Measurements from ENCODE around the gene PTPRO.

Gene PTPRO

DNA sequence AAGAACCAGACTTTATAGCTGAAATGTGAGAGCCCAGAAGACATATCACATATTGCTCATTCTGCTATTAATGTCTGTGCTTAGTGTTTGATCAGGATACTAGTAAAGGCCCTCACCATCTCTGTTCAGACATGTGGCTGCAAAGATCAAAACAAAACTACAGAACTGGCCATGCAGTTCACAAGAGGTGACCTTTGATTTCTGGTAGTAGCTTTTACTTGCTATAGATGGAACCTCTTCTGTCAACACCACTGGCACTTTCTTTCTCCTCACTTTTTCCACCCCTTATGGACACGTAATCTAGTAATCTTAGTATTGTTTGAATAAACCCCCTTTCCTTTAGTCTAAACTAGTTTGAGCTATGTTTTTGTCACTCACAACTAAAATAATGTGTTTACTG, 252.0 kb downstream of the PTPRO start:
- no peak for DNase-seq

DNA sequence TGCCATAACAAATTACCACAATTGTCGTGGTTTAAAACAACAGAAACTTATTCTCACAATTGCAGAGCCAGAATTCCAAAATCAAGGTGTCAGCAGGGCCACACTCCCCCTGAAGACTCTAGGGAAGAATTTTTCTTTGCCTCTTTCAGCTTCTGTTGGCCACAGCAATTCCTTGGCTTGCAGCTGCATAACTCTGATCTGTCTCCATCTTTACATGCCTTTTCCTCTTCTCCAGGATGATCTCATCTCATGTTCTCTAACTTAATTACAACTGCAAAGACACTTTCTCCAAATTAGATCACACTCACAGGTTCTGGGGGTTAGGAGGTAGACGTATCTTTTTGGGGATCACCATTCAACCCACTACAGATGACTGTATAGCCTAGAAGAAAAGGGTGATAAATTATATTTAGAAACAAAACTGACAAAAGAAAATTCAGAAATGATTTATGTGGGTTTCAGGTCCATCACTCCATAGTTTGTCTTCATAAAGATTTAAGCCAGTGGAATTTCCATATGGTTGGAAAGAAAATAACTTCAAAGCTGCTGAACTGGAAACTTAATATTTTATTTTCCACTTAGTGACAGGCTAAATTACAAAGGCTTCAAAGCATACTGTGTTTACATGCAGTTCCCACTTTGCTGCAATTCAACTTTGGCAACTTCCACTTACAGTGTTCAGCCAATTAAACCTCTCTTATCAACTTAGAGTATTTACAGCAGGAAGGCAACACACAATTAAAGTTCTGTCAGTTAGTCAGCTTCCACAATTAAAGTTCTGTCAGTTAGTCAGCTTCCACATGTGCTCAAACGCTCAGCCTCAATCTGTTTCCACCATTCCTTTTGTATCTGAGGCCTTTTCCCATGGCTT, 253.6 kb downstream of the PTPRO start:
- DNase-seq: no peak

DNA sequence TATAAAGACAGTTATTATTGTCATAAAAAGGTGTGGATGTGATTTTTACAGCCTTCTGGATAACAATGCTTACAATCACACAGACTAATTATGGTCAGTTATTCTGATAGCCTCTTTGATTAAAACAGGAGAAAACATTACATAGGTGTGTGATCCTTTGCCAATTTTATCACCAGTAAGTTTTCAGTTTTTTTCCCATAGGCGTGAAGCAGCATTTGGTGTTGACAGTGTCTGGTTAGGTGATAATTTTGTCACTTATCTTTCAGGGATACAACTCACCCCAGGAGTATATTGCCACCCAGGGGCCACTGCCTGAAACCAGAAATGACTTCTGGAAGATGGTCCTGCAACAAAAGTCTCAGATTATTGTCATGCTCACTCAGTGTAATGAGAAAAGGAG, 258.1 kb downstream of the PTPRO start:
- no peak for DNase-seq

DNA sequence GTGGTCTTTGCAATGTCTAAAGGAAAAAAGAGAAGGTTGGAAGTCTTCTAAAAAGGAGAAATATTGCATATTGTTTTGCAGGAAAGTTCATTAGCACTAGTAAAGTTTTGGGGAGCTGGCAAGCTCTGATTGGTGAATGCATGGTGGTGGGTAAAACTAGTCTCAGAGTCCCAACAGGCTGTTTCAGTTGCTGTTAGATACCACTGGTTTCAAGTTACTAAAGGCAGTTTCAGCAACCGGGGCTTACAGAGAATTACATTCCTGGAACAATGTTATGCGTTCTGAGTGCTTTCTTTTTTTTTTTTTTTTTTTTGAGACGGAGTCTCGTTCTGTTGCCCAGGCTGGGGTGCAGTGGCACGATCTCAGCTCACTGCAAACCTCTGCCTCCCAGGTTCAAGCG, 258.7 kb downstream of the PTPRO start:
- DNase-seq: no peak

DNA sequence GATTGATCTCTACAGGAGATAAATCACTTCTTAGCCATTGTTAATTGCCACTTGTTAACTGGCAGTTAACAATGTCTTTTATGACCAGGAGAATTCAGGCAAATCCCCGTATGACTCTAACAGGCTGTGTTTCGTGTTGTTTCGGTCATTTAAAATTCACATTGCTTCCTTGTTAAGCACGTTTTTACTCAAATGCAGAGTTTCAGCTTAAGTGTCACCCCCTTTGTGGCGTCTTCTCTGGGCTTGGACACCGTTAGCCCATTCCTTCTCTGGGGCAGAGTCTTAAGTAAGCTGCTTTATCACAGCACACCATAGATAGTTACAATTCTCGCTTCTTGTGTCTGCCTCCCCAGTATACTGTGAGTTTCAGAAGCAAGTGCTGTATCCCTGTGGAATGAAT, 261.5 kb downstream of the PTPRO start:
- DNase-seq: no peak

DNA sequence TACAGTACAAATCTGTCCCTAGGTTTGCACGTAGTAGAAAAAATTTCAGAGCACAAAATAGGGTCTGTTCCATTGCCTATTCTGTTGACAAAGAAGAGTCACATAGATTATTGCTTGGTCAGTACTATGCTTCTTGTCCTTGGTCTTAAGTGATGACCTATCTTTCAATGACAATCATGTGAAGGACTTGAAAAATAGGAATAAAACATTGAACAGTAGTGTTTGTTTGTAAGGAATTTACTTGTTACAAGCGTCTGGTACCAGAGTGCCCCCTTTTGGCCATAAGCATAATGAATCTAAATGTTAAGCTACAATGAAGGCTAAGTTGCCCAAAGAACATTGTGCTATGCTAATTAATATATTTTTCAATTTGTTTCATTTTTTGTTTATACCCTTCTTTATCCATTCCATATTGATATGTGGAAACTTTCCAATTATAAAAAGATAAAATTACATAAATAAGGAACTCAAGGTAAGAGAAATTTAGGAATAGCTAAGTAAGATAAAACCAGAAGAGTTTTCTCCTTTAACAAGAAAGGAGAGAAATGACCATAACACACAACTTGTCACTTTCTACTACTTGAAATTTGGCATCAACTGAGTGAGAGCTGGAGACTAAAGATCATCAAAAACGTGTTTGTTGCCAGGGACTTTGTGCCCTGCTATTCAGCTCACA, 262.2 kb downstream of the PTPRO start:
- DNase-seq: peak; percentile 7

DNA sequence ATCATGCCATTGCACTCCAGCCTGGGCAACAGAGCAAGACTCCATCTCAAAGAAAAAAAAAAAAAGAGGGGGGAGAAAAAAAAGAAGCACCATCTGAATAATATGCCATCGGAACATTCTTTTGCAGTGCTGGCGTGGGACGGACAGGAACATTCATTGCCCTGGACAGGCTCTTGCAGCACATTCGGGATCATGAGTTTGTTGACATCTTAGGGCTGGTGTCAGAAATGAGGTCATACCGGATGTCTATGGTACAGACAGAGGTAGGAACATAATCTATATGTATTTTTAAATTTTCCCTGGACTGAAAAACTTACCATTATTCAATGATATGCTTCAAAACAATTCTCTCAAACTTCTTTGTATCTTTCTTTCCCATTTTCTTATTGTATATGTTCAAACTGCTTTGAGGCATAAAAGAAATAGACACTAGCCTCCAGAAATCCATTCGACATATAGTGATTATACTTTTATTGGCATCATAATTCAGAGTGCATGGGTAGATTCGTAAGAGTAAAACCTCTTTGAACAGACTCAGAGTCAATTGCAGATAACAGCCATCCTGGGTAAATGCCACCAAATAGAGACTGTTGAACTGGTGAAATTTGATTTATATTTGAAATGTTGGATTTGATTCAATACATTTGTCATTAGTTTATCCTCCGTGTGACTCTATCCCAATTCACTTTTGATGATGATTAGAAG, 267.2 kb downstream of the PTPRO start:
- no peak for DNase-seq

DNA sequence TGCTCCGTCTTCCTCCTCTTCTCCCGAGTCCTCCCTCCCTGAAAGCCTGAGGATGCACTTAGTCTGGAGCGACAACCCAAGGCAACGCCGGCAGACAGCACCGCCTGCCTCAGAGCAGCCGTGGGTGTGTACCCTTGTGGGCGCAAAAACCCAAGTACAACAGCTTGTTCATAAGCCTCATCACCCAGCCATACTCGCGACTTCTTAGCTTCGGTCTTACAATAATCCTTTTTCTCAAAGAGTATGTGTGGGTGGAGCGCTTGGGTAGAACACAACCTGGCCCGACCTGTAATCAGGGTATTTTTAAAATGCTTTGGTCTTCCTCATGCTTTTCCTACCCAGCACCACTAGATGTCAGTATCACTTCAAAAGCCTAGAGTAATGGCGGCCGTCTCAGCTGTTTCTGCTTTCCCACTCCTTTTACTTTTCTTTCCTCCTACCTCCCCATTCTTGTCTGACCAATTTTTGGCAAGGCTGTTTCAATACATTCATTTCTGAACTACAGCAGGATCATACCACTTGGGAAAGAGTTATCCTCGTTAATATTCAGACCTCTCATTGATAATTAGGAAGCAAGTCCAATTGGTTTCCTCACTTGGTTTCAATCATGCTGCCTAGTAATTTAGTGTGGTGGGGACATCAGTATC, 268.0 kb downstream of the PTPRO start:
- DNase-seq: peak; percentile 29

DNA sequence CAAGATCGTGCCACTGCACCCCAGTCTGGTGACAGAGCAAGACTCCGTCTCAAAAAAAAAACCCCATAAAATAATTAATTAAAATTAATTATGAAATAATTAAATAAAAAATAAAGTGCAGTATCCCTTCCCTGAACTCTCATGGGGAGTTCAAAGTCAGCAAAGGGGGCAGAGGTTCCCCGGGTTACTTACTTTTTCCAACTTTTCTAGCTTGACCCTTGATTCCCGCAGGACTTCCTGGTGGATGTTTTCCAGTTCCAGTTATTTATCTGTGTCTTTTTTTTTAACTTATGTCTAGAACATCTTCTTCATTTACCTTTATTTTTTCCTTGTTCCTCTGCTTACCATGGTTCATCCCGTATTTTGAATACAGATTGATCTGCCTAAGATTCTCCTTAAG, 269.5 kb downstream of the PTPRO start:
- no peak for DNase-seq

DNA sequence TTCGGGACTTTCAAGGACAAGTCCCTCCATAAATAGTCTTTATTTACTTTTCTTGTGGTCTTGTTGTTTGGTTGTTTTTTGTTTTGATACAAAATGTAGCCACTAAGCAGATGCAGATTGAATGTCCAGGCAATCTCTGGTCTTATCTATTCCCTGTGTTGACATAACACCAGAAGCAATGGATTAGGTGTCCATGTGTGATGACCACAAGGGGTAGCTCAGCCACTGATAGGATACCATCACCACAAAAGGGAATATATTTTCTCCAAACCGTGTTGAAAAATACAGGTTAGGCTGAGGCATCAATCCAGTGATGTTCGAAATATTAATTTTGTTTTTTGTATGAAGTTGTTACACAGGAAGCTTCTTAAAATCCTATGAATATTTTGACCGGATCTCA, 270.6 kb downstream of the PTPRO start:
- DNase-seq: no peak

DNA sequence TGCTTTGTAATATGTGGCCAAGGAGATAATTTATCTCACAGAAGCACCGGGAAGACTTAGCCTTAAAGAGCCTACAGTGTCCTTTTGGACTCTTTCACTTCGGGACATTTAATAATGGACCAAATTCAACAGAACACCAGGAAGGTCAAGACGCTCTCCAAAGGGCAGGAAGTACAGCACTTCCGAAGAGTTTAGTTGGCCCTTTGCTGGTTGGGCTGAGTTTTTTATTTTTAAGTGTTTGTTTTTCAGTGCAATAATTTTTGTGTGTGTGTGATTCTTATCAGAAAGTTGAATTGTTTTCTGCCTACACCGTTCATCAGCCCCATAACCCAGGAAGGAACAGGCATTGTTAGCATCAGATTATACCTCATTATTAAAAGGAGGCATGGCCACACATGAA, 273.9 kb downstream of the PTPRO start:
- no peak for DNase-seq

DNA sequence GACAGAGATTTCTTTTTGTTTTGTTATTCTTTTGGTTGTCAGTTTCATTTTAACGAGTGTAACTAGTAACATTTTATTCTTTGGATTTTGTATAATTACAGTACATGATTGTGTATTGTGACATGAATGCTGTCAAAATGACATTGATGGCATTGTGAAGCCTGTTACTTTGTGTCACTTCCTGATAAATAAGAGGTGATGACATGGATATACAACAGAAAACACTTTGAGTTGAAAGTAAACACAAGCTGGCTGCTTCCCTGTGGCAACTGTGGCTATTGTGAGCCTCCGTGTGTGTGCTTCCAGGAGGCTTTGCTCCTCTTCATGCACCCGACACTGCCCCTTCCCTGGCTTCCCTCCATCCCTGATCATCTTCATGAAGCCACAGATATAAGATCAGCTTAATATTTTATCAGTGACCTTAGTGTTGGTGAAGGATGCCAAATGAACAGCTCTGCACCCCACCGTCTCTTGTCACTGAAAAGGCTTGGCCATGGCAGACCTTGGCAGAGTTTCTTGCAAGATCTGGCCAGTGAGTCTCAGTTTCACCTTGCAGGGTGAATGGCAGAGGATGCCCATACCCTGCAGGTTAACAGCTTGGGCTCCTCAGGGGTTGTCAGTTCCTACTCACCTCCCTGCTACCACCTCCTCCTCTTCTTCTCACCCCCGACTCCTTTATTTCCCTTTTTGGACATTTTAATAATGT, 275.0 kb downstream of the PTPRO start:
- no peak for DNase-seq

DNA sequence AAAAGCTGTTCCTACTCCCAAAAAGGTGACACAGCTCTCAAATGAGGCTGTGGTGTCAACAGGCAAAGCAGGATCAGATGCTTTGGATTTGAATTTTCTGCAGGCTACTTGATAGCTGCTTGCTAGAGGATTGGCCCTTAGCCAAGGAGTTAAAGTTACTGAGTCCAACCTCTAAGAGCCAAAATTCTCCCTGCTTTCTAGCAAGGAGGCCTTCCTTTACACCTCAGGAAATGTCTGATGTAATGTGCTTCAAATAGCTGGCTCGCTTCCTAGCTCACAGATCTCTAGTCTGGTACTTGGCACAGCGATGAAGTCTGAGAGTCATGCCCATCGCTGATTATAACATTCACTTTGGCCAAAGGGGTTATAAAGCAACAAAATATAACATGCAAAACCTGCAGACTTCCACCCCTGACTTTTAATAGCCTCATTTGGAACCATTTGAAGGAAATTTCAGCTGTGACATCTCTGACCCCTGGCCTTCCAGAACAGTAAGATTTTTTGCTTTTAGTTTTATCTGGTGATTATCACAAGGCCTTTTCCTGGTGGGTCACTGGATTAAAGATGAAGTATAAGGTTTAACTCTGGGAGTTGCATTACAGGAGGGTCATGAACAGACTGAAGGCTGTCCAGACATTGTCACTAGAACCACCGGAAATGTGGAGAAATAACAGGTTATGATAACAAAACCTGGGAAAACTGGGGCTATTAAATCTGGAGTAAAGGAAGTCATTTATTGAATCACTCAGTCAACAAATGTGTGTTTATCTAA, 277.1 kb downstream of the PTPRO start:
- no peak for DNase-seq

DNA sequence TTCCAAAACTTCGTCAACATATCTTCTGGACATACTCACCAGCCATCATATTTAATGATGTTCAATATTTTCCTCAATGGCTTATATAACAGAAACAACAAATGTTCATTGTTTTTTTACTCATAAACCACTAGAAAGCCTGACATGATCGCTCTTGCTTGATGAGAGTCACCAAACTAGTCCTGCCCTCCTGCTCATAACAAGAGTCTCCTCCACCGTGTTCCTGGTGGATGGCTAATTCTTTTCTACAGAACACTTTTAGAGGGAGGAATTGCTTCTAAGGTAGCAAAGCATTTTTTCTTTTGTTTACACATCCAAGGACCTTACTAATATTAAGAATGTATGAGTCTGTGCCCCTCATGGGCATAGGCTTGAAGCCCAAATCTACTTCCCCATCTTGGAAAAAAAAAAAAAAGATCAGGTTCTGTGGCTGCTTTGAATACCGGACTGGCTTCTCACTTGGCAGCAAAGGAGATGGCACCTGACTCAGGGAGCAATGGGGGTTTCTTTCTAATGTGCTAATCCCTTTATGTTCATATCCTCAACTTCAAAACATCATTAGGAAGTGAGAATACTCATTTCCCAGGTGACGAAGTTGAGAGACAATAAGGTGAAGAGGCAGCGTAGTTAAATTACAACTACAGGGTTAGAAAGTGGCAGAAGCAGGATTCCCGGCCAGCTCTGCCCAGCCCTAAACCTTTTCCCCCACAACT, 278.1 kb downstream of the PTPRO start:
- DNase-seq: no peak

DNA sequence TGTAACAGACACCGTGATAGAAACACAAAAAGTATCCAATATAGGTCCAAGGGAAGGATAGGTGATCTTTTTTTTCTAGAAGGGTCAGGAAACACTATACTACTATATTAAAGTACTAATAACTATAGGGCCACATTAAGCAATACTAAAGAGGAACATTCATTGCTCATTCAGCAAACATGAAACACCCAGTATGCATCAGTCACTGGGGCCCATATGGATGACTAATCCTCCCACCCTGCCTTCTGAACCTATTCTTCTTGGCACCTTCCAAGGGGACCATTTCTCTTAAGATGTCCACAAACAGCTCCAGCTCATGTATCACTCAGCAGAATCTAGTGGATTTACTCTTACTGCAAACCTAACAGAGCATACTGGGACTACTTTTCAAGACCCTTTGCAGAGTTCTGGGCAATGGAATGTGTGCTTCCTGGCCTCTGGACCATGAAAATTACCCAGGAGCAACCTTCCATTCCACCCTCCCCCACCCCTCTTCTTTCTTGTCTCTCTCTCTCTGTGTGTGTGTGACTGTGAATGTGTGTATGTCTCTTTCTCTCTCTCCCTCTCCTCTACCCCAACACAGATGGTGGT, 279.0 kb downstream of the PTPRO start:
- no peak for DNase-seq

DNA sequence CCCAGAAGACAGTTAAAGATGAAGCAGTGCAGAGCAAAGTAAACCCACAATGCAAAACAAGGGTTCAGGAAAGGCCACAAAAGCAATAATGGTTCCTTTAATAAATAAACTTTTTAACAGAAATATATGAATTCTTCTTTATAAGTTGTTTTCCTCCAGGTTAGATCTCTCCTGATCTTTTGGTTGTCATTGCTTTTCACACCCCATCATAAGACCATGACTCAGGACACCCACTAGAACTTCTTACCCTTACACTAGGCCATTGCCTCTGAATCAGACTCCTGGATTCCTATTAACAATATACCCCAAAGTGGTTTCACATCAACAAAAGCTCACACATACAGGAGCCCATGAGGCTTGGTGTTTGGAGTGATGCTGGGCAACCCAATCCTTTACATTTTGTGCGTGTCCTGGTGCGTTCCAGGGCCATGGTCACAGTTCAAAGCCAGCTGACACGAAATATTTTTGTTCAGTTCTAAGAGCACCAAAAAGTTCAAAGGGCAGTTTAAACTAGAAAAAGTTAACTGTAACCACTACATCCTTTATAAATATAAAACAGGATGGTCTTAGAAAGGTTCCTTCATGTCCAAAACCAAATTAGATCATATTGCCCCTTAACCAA, 279.9 kb downstream of the PTPRO start:
- DNase-seq: no peak

DNA sequence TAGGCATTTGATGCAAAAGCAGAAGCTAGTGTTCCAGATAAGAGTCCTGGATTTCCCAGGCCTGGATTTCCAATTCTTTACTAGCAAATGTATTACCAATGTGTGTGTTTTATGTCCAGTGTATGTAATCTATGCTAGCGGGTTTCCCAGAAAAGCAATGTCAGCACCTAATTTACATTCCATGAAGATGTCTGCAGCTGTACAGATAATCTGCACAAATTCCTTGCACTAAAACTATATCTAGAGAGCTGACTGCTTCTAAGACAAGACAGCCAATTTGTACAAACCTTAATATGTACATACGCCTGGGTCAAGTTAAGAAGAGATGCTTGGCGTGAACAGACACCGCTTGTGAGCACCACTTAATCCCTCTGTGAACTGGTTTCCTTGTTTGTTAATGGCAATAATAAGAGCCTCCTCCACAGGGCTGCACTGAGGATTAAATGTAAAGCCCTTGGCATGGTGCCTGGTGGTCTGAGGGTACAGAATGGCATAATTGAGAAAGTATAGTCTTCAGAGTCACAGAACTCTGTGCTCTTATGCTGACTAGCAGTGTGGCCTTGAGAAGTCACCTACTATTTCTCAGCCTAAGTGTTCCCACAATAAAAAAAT, 281.3 kb downstream of the PTPRO start:
- no peak for DNase-seq

DNA sequence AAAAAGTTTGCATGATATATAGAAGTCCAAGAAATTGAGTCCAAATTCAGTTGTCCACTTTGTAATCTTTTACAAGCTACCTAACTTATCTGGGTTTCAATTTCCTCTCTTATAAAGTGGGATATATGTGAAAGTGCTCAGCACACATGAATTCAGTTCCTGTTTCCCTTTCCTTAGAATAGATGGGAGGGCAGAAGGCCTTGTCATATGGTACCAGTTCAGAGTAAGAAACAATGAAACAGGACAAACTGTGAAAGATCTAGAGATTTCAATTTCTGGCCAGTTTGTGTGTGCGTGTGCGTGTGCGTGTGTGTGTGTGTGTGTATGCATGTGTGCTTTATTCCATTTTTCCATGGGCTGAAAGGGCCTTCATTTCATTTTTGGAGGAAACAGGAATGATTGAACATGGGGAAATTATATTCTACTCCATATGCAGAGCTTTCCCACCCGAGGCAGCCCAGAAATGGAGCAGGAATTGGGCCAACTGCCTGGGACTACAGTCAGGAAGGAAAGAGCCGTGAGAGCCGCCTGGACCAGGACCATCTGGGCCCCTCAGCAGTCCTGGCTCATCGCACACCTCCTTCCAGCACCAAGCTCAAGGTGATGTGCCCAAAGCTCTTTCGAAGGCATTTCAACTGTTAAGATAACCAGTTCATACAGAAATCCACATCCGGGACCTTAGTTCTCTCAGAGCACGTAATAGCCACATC, 283.7 kb downstream of the PTPRO start:
- DNase-seq: no peak

DNA sequence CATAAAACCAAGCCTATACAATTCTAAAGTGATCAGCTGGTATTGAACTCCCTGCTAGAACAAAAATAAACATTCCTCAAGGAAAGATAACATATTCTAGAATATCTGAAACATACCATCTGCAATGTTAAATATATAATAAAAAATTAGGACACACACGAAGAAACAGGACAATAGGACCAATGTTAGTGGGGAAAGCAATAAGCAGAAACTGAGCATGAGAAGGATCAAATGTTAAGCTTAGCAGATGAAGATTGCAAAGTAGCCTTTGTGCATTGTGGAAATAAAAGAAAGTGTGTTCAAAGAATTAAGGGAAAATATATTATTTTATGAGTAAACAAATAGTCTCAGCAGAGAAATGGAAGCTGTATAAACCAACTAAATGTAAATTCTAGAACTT, 286.1 kb downstream of the PTPRO start:
- DNase-seq: no peak
